OCI-M2 (cell line): ENCODE data around the gene LDLRAD4.
"Not testable (repeated sequence)": the region's sequence is repeated elsewhere in the genome, so short reads cannot be mapped to it uniquely, and the experiment has no call there.

Source experiments
- DNase-seq: peaks from one replicate; lab custom pipeline; 2025; ENCODE audit not compliant: unreplicated experiment; lab: John Stamatoyannopoulos, UW

The LDLRAD4 gene

GRCh38 chr18:13605901-13606300, 387.3 kb downstream of the LDLRAD4 start:
- no peak for DNase-seq

GRCh38 chr18:13606604-13607254, 388.2 kb downstream of the LDLRAD4 start:
- DNase-seq: no peak

GRCh38 chr18:13608024-13608562, 389.5 kb downstream of the LDLRAD4 start:
- not testable (repeated sequence) for DNase-seq

GRCh38 chr18:13608791-13609532, 390.4 kb downstream of the LDLRAD4 start:
- no peak for DNase-seq

- no peak for DNase-seq
Measured at GRCh38 chr18:13610555-13611141, 392.1 kb downstream of the LDLRAD4 start.

- no peak for DNase-seq
Measured at GRCh38 chr18:13611142-13611600, 392.6 kb downstream of the LDLRAD4 start.

- no peak for DNase-seq
Measured at GRCh38 chr18:13611601-13612195, 393.1 kb downstream of the LDLRAD4 start.

- no peak for DNase-seq
Measured at GRCh38 chr18:13612196-13612997, 393.8 kb downstream of the LDLRAD4 start.

- no peak for DNase-seq
Measured at GRCh38 chr18:13613099-13613498, 394.5 kb downstream of the LDLRAD4 start.

GRCh38 chr18:13613591-13614501, 395.3 kb downstream of the LDLRAD4 start:
- no peak for DNase-seq

- DNase-seq: no peak
Measured at GRCh38 chr18:13614641-13615288, 396.2 kb downstream of the LDLRAD4 start.

- no peak for DNase-seq
Measured at GRCh38 chr18:13615432-13615861, 396.9 kb downstream of the LDLRAD4 start.

- DNase-seq: no peak
Measured at GRCh38 chr18:13616041-13616440, 397.5 kb downstream of the LDLRAD4 start.

- DNase-seq: no peak
Measured at GRCh38 chr18:13616525-13617035, 398.0 kb downstream of the LDLRAD4 start.

GRCh38 chr18:13617826-13618515, 399.4 kb downstream of the LDLRAD4 start:
- no peak for DNase-seq

GRCh38 chr18:13618760-13619438, 400.3 kb downstream of the LDLRAD4 start:
- no peak for DNase-seq

GRCh38 chr18:13619505-13620205, 401.1 kb downstream of the LDLRAD4 start:
- DNase-seq: no peak
